Left renal pelvis (tissue), 4 donors: Measurements from ENCODE around the gene TFDP1. TPM values are rescaled to one million over a fixed set of nuclear protein-coding genes. Genes with fewer than 3 reads are reported as not detected.

ENCODE experiments used
- polyA plus RNA-seq, 4 donors: library from polyadenylated mRNA; unstranded; fragments of 120-200 nt; gene quantifications; one replicate each; pipeline ENCODE4 v1.2.1, GENCODE V29; 2013; ENCODE audit not compliant: insufficient read length in 4 of 4

Gene TFDP1
- polyA plus RNA-seq, 4 donors = 85.0 to 92.6 (median 86.9) TPM

Other genes with a start within 250 kb of the TFDP1 start
- gene GRTP1, start 220.6 kb upstream of the TFDP1 start, polyA plus RNA-seq = 10 to 100 TPM in 3 of 4 donors, 1 to 10 TPM in 1; 3.9 to 26.7 (median 12.7) TPM
- gene ADPRHL1, start 131.3 kb upstream of the TFDP1 start, polyA plus RNA-seq = 1 to 10 TPM; 3.3 to 6.4 (median 4.7) TPM
- gene DCUN1D2, start 94.0 kb upstream of the TFDP1 start, polyA plus RNA-seq = 10 to 100 TPM; 17.8 to 35.2 (median 19.4) TPM
- gene ATP4B, start 73.4 kb downstream of the TFDP1 start, polyA plus RNA-seq = under 1 TPM; 0.20 to 0.56 (median 0.43) TPM
- gene GRK1, start 82.5 kb downstream of the TFDP1 start, polyA plus RNA-seq = under 1 TPM; 0.07 to 0.26 (median 0.14) TPM
- gene TMEM255B, start 174.5 kb downstream of the TFDP1 start, polyA plus RNA-seq = 1 to 10 TPM; 2.9 to 9.4 (median 6.1) TPM